K562 (cell line): ENCODE data around the gene HSPB2. TPM values are rescaled to one million over a fixed set of nuclear protein-coding genes. Genes with fewer than 3 reads are reported as not detected.
A peak's percentile ranks its signal among the peaks of the same experiment; 100 is the strongest.

Source experiments
- ATAC-seq: fragments of 200-7000 bp; cut with Tn5 transposase; 3 replicates; pipeline ENCODE4 v1.9.1; 2020; ENCODE audit warnings: moderate library complexity
- BruUV-seq: library from RNA; stranded (reverse); fragments of 400-500 nt; replicated peaks from 2 replicates; lab custom pipeline; 2021; lab: Mats Ljungman, UMichigan
- CTCF ChIA-PET: fragments of 300-600 bp; formaldehyde crosslinking; extraction: SDS; loops from one replicate; lab custom pipeline; 2021; ENCODE audit warnings: low intra/inter-chr PET ratio; lab: Yijun Ruan, JAX
- POLR2A ChIA-PET: fragments of 300-600, 350-650 bp; sonication (Branson Sonifier 250); formaldehyde crosslinking; extraction: SDS; loops from one replicate; lab custom pipeline; 2021; ENCODE audit warnings: antibody characterized with exemption, inconsistent platforms; lab: Yijun Ruan, JAX
- DNase-seq, 4 experiments: peaks; one replicate each; pipeline versions ENCODE4 v3.0.0 to v3.0.0-alpha.2; 2011 to 2018; ENCODE audit warnings: low spot score in 3 of 4, mixed read lengths in 3 of 4; ENCODE audit errors: extremely low read depth in 1 of 4
- FAIRE-seq: peaks from 2 replicates; lab custom pipeline; 2011; peaks lifted over from hg19 to GRCh38; lab: Jason Lieb, UNC
- H2AFZ ChIP-seq: 2 replicates; pipeline ENCODE4 v1.6.0; 2011; ENCODE audit warnings: low read depth, low read length, control low read depth, inconsistent platforms
- H3K27ac ChIP-seq: fragments of 200-600 bp; 3 replicates; pipeline ENCODE4 v1.8.0; 2011; ENCODE audit warnings: low read depth, mild to moderate bottlenecking, control low read depth, inconsistent platforms, low read length, moderate library complexity, mixed read lengths; ENCODE audit errors: extremely low read depth
- H3K27me3 ChIP-seq, 2 experiments: fragments of 300-600 bp in 1 of 2; 2 replicates in 1 of 2; 3 replicates in 1 of 2; pipeline versions ENCODE4 v1.6.0 to v1.8.0; 2011; ENCODE audit warnings: inconsistent platforms in 2 of 2, low read length in 2 of 2, mild to moderate bottlenecking in 1 of 2, mixed read lengths in 1 of 2, moderate library complexity in 1 of 2; ENCODE audit not compliant: control insufficient read depth in 2 of 2, insufficient read depth in 2 of 2
- H3K36me3 ChIP-seq: fragments of 300-600 bp; 3 replicates; pipeline ENCODE4 v1.8.0; 2011; ENCODE audit warnings: mild to moderate bottlenecking, low read length, inconsistent platforms; ENCODE audit not compliant: control insufficient read depth, insufficient read depth
- H3K4me1 ChIP-seq, 2 experiments: fragments of 200-600 bp in 1 of 2; replicated peaks in 1 of 2; 2 replicates in 1 of 2; 3 replicates in 1 of 2; pipeline versions ENCODE4 v1.5.1 to v1.8.0; 2011; ENCODE audit warnings: inconsistent platforms in 2 of 2, low read length in 2 of 2, mild to moderate bottlenecking in 1 of 2, mixed read lengths in 1 of 2, moderate library complexity in 1 of 2; ENCODE audit not compliant: control insufficient read depth in 2 of 2, insufficient read depth in 2 of 2
- H3K4me2 ChIP-seq: 2 replicates; pipeline ENCODE4 v1.6.1; 2011; ENCODE audit warnings: low read length, control low read depth, inconsistent platforms, mixed read lengths; ENCODE audit not compliant: insufficient read depth
- H3K4me3 ChIP-seq: fragments of 200-600 bp; sonication (generic), shearing (Covaris generic); 2 replicates; pipeline ENCODE4 v1.5.1; 2016; ENCODE audit warnings: control low read depth, inconsistent platforms
- H3K79me2 ChIP-seq: fragments of 200-600 bp; 3 replicates; pipeline ENCODE4 v1.8.0; 2011; ENCODE audit warnings: low read length, inconsistent platforms; ENCODE audit not compliant: control insufficient read depth, insufficient read depth
- H3K9ac ChIP-seq, 2 experiments: 2 replicates each; pipeline versions ENCODE4 v1.6.0 to v1.6.1; 2011; ENCODE audit warnings: low read depth in 2 of 2, low read length in 2 of 2, control low read depth in 1 of 2, inconsistent platforms in 1 of 2, mild to moderate bottlenecking in 1 of 2, mixed read lengths in 1 of 2; ENCODE audit not compliant: insufficient read depth in 1 of 2
- H3K9me1 ChIP-seq: one replicate; pipeline ENCODE4 v1.6.0; 2011; ENCODE audit warnings: inconsistent platforms, mild to moderate bottlenecking, low read length, moderate library complexity; ENCODE audit not compliant: control insufficient read depth, insufficient read depth
- H3K9me3 ChIP-seq: replicated peaks from 2 replicates; pipeline ENCODE4 v1.5.1; 2011; ENCODE audit warnings: low read depth, low read length, inconsistent platforms; ENCODE audit not compliant: control insufficient read depth, insufficient read depth
- H4K20me1 ChIP-seq: replicated peaks from 2 replicates; pipeline ENCODE4 v1.6.1; 2011; ENCODE audit warnings: low read length, inconsistent platforms, mixed read lengths; ENCODE audit not compliant: control insufficient read depth, insufficient read depth
- ATF3 ChIP-seq, 2 experiments: fragments of 450-650 bp in 1 of 2; sonication (generic) in 1 of 2; formaldehyde crosslinking in 1 of 2; IDR thresholded peaks in 1 of 2; conservative IDR thresholded peaks in 1 of 2; 2 replicates each; pipeline versions ENCODE4 v1.6.1 to v1.8.1; 2016 to 2023; ENCODE audit warnings: mild to moderate bottlenecking in 2 of 2, moderate library complexity in 2 of 2, inconsistent platforms in 1 of 2, missing genetic modification reagents in 1 of 2
- BRCA1 ChIP-seq, 2 experiments: fragments of 450-650 bp in 1 of 2; sonication (generic) in 1 of 2; formaldehyde crosslinking in 1 of 2; IDR thresholded peaks; 2 replicates each; pipeline versions ENCODE4 v1.5.0 to v1.6.1; 2017 to 2020; ENCODE audit warnings: mild to moderate bottlenecking in 1 of 2, missing genetic modification reagents in 1 of 2
- ETV1 ChIP-seq: fragments of 450-650 bp; conservative IDR thresholded peaks from 2 replicates; pipeline ENCODE4 v1.6.1; 2016; ENCODE audit warnings: missing genetic modification characterization, control low read depth, low read depth, missing compliant biosample characterization
- ETV5 ChIP-seq: sonication (generic); formaldehyde crosslinking; IDR thresholded peaks from 2 replicates; pipeline ENCODE4 v1.4.0; 2020; ENCODE audit warnings: low read depth, mild to moderate bottlenecking, missing genetic modification reagents
- HDGF ChIP-seq: fragments of 450-650 bp; IDR thresholded peaks from 2 replicates; pipeline ENCODE4 v1.6.1; 2016
- PHF20 ChIP-seq: fragments of 450-650 bp; IDR thresholded peaks from 2 replicates; pipeline ENCODE4 v1.6.1; 2018; ENCODE audit not compliant: partially characterized antibody
- ZFP30 ChIP-seq: fragments of 250-450 bp; sonication (Bioruptor Pico); IDR thresholded peaks from 2 replicates; pipeline ENCODE4 v1.8.0; 2022; ENCODE audit warnings: moderate library complexity, mild to moderate bottlenecking, inconsistent platforms, borderline replicate concordance
- ZNF583 ChIP-seq: fragments of 250-450 bp; sonication (Bioruptor Pico); IDR thresholded peaks from 2 replicates; pipeline ENCODE4 v1.4.0; 2020
- WGBS: fragments of 100-300 bp; shearing (Covaris generic); methylation state at CpG from one replicate; pipeline ENCODE4 v1.1.6; 2016; ENCODE audit warnings: low coverage, mixed read lengths; ENCODE audit not compliant: insufficient coverage; ENCODE audit errors: missing lambda C conversion rate; 5-methylcytosine and 5-hydroxymethylcytosine counted together
- in situ Hi-C: fragments of 300-500 bp; cut with MboI; formaldehyde crosslinking; loops from 4 replicates; pipeline ENCODE4 v1.15.0; 2018; ENCODE audit warnings: inconsistent platforms, mixed read lengths
- intact Hi-C: fragments of 100-400 bp; cut with micrococcal nuclease; formaldehyde crosslinking; loops from 2 replicates; pipeline ENCODE4 v1.14.2; 2022
- polyA plus RNA-seq, 8 experiments: library from polyadenylated mRNA; depleted of rRNA in 4 of 8; stranded (reverse) in 5 of 8; unstranded in 3 of 8; fragments of >200 nt; fragmentation: Nextera tagmentation in 2 of 8; fragmentation: Illumina TruSeq in 1 of 8; extraction: Ambion mirVana in 2 of 8; extraction: Trizol in 1 of 8; gene quantifications; 2 replicates each; pipeline versions ENCODE4 v1.2.1 to v1.2.3, GENCODE V29; 2011 to 2014; ENCODE audit warnings: inconsistent platforms in 1 of 8, missing spikeins in 1 of 8
- total RNA-seq, 7 experiments: library from RNA; depleted of rRNA in 6 of 7; stranded (reverse); fragments of >200 nt in 6 of 7; fragmentation: Illumina TruSeq in 2 of 7; extraction: Trizol in 2 of 7; gene quantifications; 2 replicates each; pipeline versions ENCODE4 v1.2.1 to v1.2.3, GENCODE V29; 2011 to 2021; ENCODE audit warnings: low replicate concordance in 1 of 7

Gene HSPB2
- total and polyA plus RNA-seq, 9 of the 15 experiments (the other 6 are each of a cell fraction or from before 2014, with no cell fraction given): 0.06 to 0.35 (median 0.11) TPM; not detected in 5

- in situ Hi-C loops: no loop called here
- Histone ChIP-seq H2AFZ (no peak overlapping the region), H3K4me2 (no peak overlapping the region), H3K27ac (no peak overlapping the region; the same call in 2 of the 3 replicates), H4K20me1 (no peaks in the 10 kb centered on the region), H3K4me3 (no peak overlapping the region), H3K4me1 (peaks cover 17 to 18% of the 10 kb centered on the region in 2 experiments; a peak in 3 of 5 replicates), H3K9me1 (no peaks in the 10 kb centered on the region), H3K9ac (no peak overlapping the region; a peak in 1 of 4 replicates), H3K79me2 (peaks cover 5% of the 10 kb centered on the region; the same call in 1 of the 3 replicates), H3K36me3 (0 out of 3 replicates have a peak, but pooled peaks cover 3% of the 10 kb centered on the region), H3K9me3 (no peaks in the 10 kb centered on the region)
- ChIA-PET POLR2A (interaction anchor here (1.0 to 1.9 kb wide), 2 partner anchors 12 to 17 kb away, joined by 3 to 4 read pairs; no protein-coding TSS in a partner anchor), CTCF (no interaction called here)
- ATAC-seq (no peak), FAIRE-seq (no peak), DNase-seq (no peak)
- WGBS: 60% methylated on average over 5 of the region's 5 CpGs
- BruUV-seq: no TSS peak
- intact Hi-C loops: no loop called here
- TF ChIP-seq ZNF583 (CRISPR knock-in tag): no peak
- no peak for TF ChIP-seq HDGF
- no peak for TF ChIP-seq BRCA1 (IDR thresholded peaks at IDR 0.05)
- TF ChIP-seq BRCA1 (CRISPR knock-in tag; IDR thresholded peaks at IDR 0.05): no peak
- TF ChIP-seq ETV1 (tag): no peak
- TF ChIP-seq ZFP30 (CRISPR knock-in tag): no peak
- TF ChIP-seq, all 486 proteins: peak for 0
- no peaks in the 10 kb centered on the region for H3K27me3 ChIP-seq
Observed at GRCh38 chr11:111941963-111942362, 29.4 kb downstream of the HSPB2 start.

GRCh38 chr11:111942829-111943228, 30.3 kb downstream of the HSPB2 start:
- H3K9me3 ChIP-seq: no peaks in the 10 kb centered on the region
- in situ Hi-C loops (no loop called here), intact Hi-C loops (no loop called here)
- H3K79me2 ChIP-seq: peaks cover under 1% of the 10 kb centered on the region; the same call in 1 of the 3 replicates
- no peaks in the 10 kb centered on the region for H4K20me1 ChIP-seq
- TF ChIP-seq ATF3 (IDR thresholded peaks at IDR 0.05): 0 out of 2 replicates have a peak, but pooled peaks have one; percentile 16
- no peak for TF ChIP-seq ATF3 (CRISPR knock-in tag; conservative IDR thresholded peaks at IDR 0.05)
- no peak for TF ChIP-seq ETV5 (CRISPR knock-in tag)
- TF ChIP-seq PHF20: no peak
- BruUV-seq: no TSS peak
- CTCF ChIA-PET: no interaction called here
- no peak for DNase-seq
- no peak for ATAC-seq
- H2AFZ ChIP-seq: no peak overlapping the region
- no peak overlapping the region for H3K4me2 ChIP-seq
- 76% methylated on average over 7 of the region's 7 CpGs for WGBS
- FAIRE-seq: no peak
- H3K9ac ChIP-seq: no peak overlapping the region
- POLR2A ChIA-PET: interaction anchor here (1.0 kb wide), 1 partner anchor 11 kb away, joined by 3 read pairs; no protein-coding TSS in a partner anchor
- H3K4me3 ChIP-seq: no peak overlapping the region
- no peak overlapping the region for H3K27ac ChIP-seq
- H3K36me3 ChIP-seq: 0 out of 3 replicates have a peak, but pooled peaks cover 3% of the 10 kb centered on the region
- H3K4me1 ChIP-seq: peaks cover 8 to 14% of the 10 kb centered on the region in 2 experiments; a peak in 2 of 5 replicates
- H3K27me3 ChIP-seq: no peaks in the 10 kb centered on the region
- H3K9me1 ChIP-seq: no peaks in the 10 kb centered on the region
